Right atrium auricular region (tissue), 2 donors: ENCODE data around the gene POLR2C. TPM values are rescaled to one million over a fixed set of nuclear protein-coding genes. Genes with fewer than 3 reads are reported as not detected.

Experiments used
- DNase-seq: peaks from one replicate; pipeline ENCODE4 v3.0.0-alpha.2; 2019; ENCODE audit warnings: low spot score
- H3K27ac ChIP-seq, 2 donors: fragments of 200-600 bp; sonication (generic); 1 replicate in 1 of 2; 2 replicates in 1 of 2; pipeline ENCODE4 v1.5.1; 2016 to 2019
- H3K27me3 ChIP-seq, 2 donors: fragments of 200-600 bp; sonication (generic); one replicate each; pipeline versions ENCODE4 v1.5.1 to v1.6.0; 2017 to 2019
- H3K36me3 ChIP-seq: fragments of 200-600 bp; sonication (generic); one replicate; pipeline ENCODE4 v1.5.1; 2016
- H3K4me1 ChIP-seq, 2 donors: fragments of 200-600 bp; sonication (generic); one replicate each; pipeline versions ENCODE4 v1.5.1 to v1.6.0; 2017 to 2019
- H3K4me3 ChIP-seq, 2 donors: fragments of 200-600 bp; sonication (generic); 1 replicate in 1 of 2; 2 replicates in 1 of 2; pipeline ENCODE4 v1.5.1; 2017 to 2019; ENCODE audit warnings: mild to moderate bottlenecking in 1 of 2, moderate library complexity in 1 of 2
- H3K9me3 ChIP-seq, 2 donors: fragments of 200-600 bp; sonication (generic); one replicate each; pipeline ENCODE4 v1.5.1; 2019
- total RNA-seq, 2 donors: library from RNA; depleted of rRNA; stranded (reverse); fragments of >200 nt; gene quantifications; one replicate each; pipeline ENCODE4 v1.1.0, GENCODE V29; 2016
- TF ChIP-seq, protein P1 (sequence below), 2 donors: fragments of 200-600 bp; sonication (generic); IDR thresholded peaks; one replicate each; pipeline ENCODE4 v1.5.1; 2019; ENCODE audit warnings: antibody characterized with exemption in 2 of 2

POLR2C gene
- total RNA-seq, 2 donors from 2014 or later: 76.8 to 86.3 TPM

- H3K27ac ChIP-seq: no peak overlapping the region
- no peak for DNase-seq
- H3K27me3 ChIP-seq: no peaks in the 10 kb centered on the region
- H3K36me3 ChIP-seq: peaks cover 81% of the 10 kb centered on the region
- no peak overlapping the region for H3K4me3 ChIP-seq
- TF ChIP-seq, protein P1, sequence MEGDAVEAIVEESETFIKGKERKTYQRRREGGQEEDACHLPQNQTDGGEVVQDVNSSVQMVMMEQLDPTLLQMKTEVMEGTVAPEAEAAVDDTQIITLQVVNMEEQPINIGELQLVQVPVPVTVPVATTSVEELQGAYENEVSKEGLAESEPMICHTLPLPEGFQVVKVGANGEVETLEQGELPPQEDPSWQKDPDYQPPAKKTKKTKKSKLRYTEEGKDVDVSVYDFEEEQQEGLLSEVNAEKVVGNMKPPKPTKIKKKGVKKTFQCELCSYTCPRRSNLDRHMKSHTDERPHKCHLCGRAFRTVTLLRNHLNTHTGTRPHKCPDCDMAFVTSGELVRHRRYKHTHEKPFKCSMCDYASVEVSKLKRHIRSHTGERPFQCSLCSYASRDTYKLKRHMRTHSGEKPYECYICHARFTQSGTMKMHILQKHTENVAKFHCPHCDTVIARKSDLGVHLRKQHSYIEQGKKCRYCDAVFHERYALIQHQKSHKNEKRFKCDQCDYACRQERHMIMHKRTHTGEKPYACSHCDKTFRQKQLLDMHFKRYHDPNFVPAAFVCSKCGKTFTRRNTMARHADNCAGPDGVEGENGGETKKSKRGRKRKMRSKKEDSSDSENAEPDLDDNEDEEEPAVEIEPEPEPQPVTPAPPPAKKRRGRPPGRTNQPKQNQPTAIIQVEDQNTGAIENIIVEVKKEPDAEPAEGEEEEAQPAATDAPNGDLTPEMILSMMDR (IDR thresholded peaks at IDR 0.05): no peak
- peaks cover 0 to 28% of the 10 kb centered on the region in 2 donors for H3K4me1 ChIP-seq
- H3K9me3 ChIP-seq: no peaks in the 10 kb centered on the region
Measured at GRCh38 chr16:57471209-57471608, 8.7 kb downstream of the POLR2C start.

DNA sequence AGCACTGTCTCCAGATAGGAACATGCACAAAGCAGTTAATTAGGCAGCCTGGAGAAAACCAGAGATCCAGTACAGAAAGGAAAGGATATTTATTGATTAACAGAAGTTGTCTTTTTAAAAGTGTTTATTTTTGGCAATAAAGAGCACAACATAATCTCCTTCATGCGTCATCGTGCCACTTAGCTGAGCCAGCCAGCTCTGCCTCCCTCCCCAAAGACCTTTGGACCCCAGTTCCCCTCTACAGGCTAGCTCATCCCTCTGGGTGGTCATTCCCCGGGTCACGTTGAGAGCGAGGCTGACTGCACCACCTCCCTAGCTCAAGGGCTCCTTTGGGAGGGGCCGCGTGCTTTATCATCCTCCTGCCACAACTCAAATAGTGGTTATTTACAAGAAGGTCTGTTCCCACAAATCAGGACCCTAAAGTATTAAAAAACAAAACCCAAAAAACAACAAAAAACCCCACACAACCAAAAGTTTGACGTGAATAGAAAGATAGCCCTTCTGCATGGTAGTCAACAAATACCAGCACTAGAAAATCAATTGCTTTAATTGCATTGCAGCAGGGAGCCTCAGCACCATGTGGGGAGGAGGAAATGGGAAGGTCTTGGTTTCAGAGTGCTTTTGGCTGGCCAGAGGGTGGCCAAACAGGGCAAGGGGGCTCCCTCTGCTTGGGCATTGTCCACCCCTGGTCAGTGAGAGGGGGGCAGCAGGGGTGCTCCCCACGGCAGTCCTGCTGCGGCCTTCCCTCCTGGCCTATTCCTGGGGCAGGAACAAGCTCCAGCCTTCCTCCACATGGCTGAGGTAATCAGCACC is 9.6 kb downstream of the POLR2C start:
- Histone ChIP-seq H3K36me3 (peaks cover 73% of the 10 kb centered on the region), H3K9me3 (no peaks in the 10 kb centered on the region), H3K4me1 (peaks cover 0 to 35% of the 10 kb centered on the region in 2 donors), H3K4me3 (no peak overlapping the region), H3K27me3 (no peaks in the 10 kb centered on the region), H3K27ac (no peak overlapping the region)
- TF ChIP-seq, protein P1 (IDR thresholded peaks at IDR 0.05): no peak
- DNase-seq: no peak

- TF ChIP-seq, protein P1 (IDR thresholded peaks at IDR 0.05): no peak
- Histone ChIP-seq H3K36me3 (peaks cover 70% of the 10 kb centered on the region), H3K9me3 (no peaks in the 10 kb centered on the region), H3K27ac (no peak overlapping the region), H3K4me1 (peaks cover 0 to 41% of the 10 kb centered on the region in 2 donors), H3K27me3 (no peaks in the 10 kb centered on the region), H3K4me3 (no peak overlapping the region)
- no peak for DNase-seq
Measured at GRCh38 chr16:57472665-57473060, 10.2 kb downstream of the POLR2C start.

DNA sequence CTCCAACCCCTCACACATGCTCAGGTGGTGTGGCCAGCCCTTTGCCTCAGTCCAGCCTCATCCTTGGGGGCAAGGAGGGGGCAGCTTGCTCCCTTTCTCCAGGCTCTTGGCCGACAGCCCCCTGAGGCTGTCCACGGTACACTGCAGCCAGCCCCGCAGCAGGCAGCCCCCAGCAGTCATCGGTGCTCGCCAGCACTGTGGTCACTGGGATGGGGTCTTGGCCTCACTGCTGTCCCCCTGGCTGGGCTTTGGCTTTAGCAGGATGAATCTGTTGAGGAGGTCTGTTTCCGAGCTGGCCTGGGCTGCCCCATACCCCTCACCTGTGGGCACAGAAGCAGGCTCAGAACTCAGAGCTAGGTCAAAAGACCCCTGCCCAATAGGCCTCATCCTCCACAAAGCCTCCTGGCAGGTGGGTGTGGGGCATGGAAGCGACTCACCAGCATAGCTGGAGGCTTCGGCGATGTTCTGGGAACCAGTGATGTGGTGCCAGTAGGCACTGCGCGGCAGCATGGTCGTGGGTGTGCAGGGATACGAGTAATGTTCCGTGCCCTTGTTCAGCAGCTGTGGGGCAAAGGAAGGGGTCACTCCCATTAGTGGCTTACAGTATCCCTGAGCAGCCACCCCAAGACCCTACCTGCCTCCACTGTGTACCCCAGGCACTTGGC is 10.8 kb downstream of the POLR2C start:
- Histone ChIP-seq H3K4me1 (peaks cover 0 to 47% of the 10 kb centered on the region in 2 donors), H3K4me3 (no peak overlapping the region), H3K27me3 (no peaks in the 10 kb centered on the region), H3K27ac (no peak overlapping the region), H3K36me3 (peaks cover 64% of the 10 kb centered on the region), H3K9me3 (no peaks in the 10 kb centered on the region)
- DNase-seq: no peak
- TF ChIP-seq, protein P1 (IDR thresholded peaks at IDR 0.05): no peak

DNA sequence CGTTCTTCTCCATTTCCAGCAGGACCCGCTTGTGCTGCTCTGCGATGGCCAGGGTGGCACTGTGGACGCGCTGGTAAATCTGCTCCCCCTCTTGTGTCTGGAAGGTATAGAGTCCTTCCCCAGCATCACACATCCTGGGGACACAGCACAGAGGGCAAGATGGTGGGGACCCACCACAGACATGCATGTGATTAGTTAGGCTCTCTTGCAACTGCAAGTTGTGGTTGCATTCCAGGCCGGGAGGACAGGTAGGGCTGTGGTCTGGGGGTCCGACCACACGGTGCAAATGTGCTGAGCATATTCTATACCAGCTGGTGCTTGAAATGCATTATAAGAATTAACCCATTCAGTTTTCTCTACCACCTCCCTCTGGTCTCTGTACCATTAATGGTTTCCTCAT is 11.4 kb downstream of the POLR2C start:
- no peaks in the 10 kb centered on the region for H3K27me3 ChIP-seq
- TF ChIP-seq, protein P1 (IDR thresholded peaks at IDR 0.05): no peak
- H3K27ac ChIP-seq: no peak overlapping the region
- peaks cover 0 to 53% of the 10 kb centered on the region in 2 donors for H3K4me1 ChIP-seq
- H3K9me3 ChIP-seq: no peaks in the 10 kb centered on the region
- no peak for DNase-seq
- H3K36me3 ChIP-seq: peaks cover 58% of the 10 kb centered on the region
- no peak overlapping the region for H3K4me3 ChIP-seq
